GM19043 (cell line): Measurements from ENCODE around the gene CDC42EP5.

ENCODE experiments used
- ATAC-seq: cut with Tn5 transposase; IDR thresholded peaks from one replicate; pipeline ENCODE4 v1.9.1; 2021; ENCODE audit warnings: low read depth; ENCODE audit not compliant: unreplicated experiment

Gene CDC42EP5

DNA sequence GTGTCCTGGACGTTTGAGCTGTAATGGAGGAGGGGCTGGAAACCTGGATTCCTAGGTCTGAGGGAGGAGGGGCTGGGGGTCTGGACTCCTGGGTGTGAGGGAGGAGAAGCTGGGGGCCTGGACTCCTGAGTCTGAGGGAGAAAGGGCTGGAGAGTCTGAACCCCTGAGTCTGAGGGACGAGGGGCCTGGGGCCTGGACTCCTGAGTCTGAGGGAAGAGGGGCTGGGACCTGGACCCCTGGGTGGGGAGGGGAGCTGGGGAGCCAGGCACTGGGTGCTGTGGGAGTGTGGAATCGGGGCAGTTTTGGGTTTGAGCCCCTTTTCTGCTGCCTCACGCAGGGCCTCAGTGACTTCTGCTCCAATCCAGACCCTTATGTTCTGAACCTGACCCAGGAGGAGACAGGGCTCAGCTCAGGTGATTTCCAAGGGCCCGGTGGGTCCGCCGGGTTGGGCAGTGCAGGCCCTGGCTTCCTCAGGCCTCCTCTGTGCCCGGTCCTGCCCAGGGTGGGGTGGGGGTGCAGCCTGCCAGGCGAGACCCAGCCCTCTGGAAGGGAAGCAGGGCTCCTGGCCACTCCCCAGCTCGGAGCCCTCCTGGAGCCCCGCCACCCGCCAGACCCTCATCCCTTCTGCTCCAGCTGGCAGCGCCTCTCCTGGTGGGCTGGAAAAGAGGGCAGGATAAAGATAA lies 43.4 kb downstream of the CDC42EP5 start:
- no peak for ATAC-seq

DNA sequence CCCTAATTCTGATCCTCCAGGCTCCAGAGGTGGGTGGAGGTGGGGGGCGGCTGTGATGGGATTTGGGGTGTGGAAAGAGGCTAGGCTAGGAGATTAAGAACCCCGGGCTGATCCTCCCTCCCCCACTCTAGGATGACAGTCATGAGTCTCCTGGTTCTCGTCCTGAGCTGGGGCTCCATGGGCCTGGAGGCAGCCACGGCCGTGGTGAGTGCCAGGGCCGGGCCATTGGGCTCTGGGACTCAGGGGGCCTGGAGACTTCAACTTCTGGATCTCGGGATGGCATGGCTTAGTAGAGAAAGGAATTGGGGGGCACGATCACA lies 44.0 kb downstream of the CDC42EP5 start:
- no peak for ATAC-seq

DNA sequence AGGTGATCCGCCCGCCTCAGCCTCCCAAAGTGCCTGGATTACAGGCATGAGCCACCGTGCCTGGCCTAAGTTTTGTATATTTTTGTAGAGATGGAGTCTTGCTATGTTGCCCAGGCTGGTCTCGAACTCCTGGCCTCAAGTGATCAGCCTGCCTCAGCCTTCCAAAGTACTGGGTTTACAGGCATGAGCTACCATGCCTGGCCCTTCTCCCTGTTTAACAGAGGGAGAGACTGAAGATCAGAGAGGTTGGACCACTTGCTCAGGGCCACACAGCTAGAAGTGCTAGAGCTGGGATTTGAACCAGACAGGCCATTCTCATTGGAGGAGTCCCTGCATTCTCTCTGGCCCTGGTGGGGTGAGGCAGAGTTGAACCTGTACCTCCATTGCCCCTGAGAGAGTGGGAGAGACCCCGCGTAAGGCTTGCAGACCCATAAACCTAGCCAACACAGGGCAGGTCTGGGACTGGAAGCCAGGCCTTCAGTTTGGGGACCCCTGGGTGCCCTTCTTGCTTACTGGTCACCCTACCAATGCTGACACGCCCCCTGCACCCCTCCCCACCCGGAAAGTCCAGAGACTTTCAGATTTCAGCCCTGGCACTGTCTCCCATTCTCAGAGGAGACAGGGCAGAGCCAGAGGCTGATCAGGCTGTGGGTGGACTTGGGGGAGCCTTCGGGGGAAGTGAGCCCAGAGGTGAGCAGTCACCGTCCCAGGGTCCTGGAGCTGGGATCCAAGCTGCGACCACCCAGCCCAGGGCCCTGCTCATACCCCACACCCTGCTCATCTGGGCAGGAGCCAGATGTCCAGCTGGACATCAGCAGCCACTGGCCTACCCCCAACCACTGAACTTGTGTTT lies 44.5 kb downstream of the CDC42EP5 start:
- no peak for ATAC-seq

DNA sequence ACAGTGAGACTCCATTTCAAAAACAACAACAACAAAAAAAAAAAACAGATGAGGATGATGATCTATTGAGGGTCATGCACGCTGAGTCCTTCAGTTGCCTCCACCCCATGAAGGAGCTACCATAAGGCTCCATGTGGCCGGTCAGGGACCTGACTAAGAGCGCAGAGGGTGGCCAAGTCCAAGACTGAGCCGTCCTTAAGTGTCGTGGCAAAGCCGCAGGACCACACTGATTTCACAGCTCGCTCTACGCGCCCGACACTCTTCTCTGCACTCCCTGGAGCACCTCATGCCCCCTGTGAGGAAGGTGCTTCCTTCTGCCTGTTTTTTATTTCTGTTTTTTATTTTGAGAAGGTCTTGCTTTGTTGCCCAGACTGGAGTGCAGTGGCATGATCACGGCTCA lies 45.5 kb downstream of the CDC42EP5 start:
- no peak for ATAC-seq

DNA sequence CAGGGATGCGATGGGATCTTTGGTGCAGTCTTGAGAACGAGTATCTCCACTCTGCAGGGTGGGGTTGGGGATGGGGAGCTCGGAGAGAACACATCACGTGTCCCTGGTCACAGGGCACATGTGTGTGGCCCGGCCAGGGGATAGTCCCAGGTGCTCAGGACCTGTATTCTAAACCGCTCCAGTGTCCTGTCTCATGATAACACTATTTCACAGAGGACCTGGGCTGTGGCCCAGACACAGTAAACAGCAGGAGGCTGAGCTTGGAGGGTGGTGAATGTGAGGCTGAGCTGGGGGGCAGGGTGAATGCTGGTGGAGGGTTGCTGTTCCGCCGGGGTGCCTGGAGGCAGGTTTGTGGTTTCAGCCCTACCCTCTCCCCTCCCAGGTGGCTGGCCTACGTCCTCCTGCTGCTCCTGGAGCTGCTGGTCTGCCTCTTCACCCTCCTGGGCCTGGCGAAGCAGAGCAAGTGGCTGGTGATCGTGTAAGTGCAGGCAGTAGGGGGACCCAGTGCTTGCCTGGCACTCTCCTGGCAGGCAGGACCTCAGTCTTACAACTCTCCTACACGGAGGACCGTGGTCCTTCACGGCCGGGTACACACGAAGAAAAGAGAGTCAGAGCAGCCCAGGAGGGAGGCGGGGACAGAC lies 46.7 kb downstream of the CDC42EP5 start:
- no peak for ATAC-seq

DNA sequence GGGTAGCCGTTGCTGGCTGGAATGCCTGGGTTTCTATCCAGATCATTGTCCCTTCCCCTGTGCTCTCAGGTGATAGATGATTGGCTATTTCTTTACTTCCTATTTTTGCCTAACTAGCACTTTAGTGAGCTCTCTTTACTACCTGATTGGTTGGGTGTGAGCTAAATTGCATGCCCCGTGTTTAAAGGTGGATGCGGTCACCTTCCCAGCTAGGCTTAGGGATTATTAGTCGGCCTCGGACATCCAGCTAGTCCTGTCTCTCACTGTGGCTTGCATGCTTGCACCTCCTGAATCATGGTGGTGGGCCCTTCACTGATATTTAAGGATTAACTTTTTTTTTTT lies 47.7 kb downstream of the CDC42EP5 start:
- ATAC-seq = no peak

DNA sequence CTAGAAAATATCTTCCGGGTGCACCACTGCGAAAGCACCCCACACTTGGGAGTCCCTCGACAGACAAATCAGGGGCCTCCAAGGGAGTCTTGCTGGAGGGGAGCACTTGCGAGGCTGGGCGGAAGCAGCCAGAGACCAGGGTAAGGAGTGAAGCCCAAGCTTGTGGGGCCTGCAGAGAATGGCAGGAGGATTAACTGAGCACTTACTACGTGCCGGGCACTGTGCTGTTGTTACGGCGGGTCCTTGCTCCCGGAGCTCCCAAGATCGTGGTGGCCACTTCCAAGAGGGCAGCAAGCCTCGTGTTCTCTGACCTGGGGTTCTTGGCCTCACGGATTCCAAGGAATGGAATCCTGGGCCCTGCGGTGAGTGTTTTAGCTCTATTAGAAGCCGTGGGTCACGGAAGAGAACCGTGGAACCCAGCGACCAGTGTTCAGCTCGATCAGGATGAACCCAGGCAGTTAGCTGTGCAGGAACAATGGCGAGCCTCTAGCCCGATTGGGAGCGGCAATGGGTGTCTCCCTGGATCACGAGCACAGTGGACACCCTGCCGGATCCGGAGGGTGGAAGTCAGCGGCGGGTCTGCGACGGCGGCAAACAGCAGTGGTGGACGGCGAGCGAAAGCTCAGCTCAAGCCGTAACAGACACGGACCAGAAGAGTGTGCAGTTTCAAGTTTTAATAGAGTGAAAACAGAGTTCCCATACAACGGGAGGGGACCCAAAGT lies 48.3 kb downstream of the CDC42EP5 start:
- no peak for ATAC-seq

DNA sequence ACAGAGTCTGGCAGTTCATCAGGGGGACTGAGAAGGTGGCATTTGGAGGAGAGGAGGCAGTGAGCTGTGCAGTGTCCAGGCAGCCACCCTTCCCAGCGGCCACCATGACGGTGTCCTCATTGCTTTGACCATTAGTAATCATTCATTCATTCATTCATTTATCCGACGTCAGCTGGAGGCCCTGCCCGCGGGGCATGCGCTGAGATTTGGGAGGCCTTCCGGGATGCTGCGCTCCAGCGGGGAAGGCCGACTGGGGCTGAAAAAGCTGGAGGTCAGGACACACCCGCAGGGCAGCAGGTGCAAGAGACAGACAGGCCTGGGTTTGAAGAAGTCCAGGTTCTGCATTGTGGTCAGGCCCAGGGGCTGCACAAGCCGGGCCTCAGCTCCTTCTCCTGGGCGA lies 48.9 kb downstream of the CDC42EP5 start:
- ATAC-seq = no peak

DNA sequence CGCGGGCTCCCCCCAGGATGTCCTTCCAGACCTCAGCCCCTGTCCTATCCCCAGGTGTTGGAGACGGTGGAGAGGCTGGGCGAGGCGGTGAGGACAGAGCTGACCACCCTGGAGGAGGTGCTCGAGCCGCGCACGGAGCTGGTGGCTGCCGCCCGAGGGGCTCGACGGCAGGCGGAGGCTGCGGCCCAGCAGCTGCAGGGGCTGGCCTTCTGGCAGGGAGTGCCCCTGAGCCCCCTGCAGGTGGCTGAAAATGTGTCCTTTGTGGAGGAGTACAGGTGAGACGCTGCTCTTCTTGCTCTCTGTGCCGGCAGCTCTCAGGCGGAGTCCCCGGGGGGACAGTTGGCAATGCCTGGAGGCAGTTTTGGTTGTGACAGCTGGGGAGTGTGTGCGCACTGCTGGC lies 51.0 kb downstream of the CDC42EP5 start:
- ATAC-seq = no peak

DNA sequence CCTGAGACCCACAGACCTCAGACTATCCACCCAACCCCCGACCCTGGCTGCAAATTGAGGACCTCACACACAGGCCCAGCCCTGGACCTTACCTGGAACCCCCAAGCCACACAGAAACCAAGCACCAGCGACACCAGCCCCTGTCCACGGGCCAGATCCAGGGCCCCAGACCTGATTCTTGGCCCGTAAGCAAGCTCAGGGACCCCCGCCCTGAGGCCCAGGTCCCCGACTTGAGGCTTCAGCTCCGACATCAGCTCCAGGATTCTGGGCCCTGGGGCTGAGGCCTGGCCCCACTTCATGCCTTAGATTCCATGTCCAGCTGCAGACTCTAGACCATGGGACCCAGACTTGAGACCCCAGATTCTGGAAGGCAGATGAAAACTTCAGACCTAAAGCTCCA lies 51.6 kb downstream of the CDC42EP5 start:
- ATAC-seq = no peak

DNA sequence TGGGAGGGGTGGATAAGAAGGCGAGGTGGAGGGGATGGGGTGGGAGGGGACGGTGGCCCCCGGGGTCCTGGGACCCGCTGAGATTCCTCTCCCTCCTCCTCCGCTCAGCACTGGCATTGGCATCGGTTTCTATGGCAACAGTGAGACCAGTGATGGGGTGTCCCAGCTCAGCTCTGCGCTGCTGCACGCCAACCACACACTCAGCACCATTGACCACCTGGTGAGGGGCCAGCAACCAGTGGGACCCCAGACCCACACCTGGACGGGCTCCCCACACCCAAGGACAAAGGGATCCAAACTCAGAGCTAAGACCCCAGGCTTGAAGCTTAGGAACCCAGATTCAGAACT lies 52.0 kb downstream of the CDC42EP5 start:
- no peak for ATAC-seq

DNA sequence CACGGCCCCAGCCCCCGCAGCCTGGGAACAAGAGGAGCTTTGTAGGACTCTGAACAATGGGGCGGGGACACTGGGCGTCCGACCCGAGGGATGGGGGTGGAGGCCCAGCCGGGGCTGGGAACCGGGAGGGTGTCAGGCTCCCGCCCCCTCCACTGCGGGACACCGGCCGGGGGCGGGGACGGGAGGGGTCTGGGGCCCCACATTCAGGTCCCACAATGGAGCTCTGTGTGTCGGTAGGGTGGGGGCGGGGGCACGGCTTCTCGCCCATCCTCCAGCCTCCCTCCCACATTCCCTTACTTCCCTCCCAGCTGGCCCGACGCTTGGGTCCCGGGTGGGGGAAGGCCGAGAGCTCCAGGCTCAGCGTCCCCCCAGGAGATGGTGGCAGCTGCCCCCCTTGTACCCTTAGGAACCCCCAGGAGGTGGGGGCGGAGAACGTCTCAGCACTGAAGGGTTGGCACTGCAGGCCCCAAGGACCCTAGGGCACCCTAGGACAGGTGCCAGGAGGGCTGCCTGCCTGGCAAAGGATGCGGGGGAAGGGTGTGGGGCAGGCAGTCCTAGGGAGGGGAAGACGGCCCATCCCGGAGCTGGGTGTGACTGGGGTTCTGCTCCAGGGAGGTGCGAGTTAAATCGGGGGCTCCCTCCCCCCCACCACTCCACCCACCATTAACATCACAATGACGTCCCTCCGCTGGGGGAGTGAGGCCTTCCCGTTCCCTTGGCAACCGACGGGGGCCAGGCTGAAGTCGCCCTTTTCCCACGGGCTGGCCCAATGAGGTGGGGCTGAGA lies 52.5 kb downstream of the CDC42EP5 start:
- no peak for ATAC-seq

DNA sequence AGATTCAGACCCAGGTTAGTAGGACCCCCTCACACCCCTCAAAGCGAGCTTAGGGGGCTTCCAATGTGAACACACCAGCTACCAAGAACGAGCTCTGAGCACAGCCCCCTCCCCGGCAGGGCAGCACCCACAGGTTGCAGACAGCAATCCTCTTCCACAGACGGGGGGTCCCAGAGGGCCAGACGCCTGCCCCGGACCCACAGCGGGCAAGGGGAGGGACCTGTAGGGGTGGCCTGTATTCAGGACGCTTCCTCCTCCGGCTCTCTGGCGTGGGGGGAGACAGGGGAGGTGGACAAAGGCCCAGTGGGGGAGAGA lies 53.1 kb downstream of the CDC42EP5 start:
- no peak for ATAC-seq

DNA sequence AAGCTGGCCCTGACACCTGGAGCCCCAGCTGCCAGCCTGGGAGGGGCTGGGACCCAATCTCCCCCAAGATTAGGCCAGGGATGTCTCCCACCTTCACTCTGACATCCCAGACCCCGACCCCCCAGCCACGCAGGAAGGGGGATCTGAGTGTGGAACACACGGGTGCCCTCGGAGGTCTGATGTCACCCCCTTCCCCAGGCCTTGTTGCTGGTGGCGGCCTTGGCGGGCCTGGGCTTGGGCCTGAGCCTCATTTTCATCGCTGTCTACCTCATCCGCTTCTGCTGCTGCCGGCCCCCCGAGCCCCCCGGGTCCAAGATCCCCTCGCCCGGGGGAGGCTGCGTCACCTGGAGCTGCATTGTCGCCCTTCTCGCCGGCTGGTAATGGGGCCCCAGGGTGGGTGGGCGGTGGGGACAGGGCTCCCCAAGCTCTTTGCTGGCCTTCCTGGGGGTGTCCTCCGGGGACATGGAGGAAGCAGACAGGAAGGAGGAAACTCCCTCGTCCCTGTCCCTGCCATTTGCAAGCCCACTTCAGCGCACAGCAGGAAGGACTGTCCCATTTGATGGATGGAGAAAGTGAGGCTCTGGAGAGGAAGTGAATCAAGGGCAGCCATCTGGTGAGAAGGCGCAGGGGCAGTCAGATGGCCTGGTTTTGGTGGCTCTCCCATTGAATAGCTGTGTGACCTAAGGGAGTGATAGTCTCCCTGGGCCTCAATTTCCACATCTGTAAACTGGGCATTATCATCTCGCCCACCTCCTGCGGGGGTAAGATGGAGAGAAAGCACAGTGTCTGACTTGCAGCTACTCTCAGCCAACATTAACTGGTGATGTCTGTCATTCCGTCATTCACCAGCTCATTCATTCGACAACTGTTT lies 53.9 kb downstream of the CDC42EP5 start:
- ATAC-seq = no peak

DNA sequence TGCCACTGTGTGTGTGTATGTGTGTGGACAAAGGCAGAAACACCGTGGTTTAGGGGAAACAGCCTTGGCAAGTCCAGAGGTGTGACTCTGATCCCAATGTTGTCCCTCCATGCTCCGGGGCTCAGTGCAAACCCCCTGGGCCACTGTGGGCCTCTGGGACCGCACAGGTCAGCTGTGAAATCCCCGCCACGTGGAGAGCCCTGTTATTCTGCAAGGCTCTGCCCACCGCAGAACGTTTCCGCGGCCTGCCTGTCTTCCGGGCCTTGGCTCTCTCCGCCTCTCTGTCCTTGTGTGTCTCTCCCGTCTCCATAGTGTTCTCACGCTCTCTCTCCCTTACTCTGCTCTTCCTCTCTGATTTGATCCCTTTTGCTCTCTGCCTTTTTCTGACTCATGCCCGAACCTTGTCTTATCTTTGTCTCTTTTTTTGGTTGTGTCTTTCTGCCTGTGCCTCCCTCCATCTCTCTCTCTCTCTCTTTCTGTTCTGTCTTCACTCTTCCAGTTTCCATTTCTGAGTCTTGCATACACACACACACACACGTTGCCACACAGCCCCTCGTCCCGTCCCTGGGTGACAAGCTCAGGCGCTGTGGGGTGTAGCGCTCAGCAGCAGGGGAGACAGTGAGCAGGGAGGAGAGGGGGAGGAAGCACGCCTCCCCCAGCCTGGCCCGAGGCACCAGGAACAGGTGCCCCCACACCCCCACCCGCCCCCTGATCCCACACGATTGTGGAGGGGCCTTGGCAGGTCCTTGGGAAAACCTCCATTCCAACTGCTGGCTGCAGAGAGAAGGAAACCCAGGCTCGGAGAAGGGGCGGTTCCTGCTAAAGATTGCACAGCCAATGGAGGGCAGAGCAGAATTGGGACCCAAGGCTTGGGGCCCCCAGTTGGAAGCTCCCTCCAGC lies 54.8 kb downstream of the CDC42EP5 start:
- ATAC-seq = no peak

DNA sequence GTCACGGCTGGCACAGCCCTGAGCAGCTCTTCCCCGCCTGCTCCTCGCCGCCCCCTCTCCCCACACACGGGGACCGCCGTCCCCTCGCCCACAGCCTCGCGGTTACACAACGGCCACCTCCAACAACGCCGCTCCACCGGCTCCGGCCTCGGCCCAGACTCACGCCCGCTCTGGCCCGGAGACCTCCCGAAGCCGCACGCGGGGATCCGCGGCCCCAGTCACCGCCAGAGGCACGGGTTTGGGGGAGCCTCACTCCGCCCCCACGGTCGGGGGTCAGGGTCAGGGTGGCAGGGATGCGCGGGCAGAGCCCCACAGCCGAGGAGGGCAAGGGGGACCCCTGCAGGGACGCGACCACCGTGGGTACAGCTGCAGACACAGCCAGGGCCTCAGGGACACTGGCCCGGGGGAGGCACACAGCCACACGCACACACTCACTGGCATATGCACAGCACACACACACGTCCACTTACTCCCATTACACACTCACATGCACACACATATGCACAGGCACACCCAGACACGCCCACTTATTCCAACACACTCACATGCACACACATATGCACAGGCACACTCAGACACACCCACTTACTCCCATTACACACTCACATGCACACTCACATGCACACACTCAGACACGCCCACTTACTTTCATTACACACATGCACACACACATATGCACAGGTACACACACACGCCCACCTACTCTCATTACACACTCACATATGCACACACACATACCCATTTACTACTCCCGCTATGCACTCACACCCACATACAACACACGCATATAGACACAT lies 56.2 kb downstream of the CDC42EP5 start:
- ATAC-seq = no peak

DNA sequence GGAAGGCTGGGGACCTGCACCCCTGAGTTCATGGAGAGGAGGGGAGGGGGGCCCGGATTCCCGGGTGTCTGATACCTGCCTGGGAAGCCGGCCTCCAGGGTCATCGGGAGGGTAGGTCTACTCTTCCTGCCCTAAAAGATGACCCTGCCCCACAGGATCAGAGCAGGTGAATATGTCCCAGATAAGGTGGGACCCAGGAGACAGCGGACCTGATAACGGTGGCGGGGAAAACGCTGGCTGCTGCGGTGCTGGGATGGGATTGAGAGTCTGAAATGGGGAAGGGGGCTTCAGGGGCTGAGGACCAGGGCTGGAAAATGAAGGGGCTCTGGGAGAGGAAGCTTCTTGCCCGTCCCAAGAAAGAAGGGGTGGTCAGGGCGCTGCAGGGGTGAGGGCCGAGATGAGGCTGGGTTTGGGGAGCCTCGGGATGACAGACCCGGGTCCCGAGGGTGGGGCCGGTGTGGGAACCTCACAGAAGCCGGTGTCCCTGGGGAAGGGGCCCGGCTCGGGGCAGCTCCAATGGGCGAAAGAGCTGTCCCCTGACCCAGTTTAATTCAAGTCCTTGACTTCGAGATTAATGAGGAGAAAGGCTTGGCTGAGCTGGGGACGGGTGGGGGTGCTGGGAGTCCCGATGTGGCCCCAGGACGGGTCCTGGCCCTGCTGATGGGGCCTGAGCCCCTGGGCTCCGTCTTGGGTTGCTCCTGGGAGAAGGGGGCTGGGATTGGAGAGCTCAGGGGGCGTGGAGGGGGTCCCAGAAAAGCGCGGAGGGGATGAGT lies 57.0 kb downstream of the CDC42EP5 start:
- no peak for ATAC-seq
